Ammon's horn (tissue), 1 donor: Measurements from ENCODE around the gene CLDN10.

Source experiments
- DNase-seq: peaks from one replicate; pipeline ENCODE4 v3.0.0-alpha.2; 2016; ENCODE audit warnings: low spot score

Gene CLDN10

GRCh38 chr13:95601906-95602305, 49.4 kb downstream of the CLDN10 start:
- DNase-seq = no peak

- DNase-seq = peak; percentile 29
Measured at GRCh38 chr13:95603887-95604555, 51.5 kb downstream of the CLDN10 start.

- no peak for DNase-seq
Measured at GRCh38 chr13:95604556-95604915, 52.0 kb downstream of the CLDN10 start.

- no peak for DNase-seq
Measured at GRCh38 chr13:95605448-95606125, 53.1 kb downstream of the CLDN10 start.

GRCh38 chr13:95607366-95607765, 54.8 kb downstream of the CLDN10 start:
- DNase-seq = no peak

- DNase-seq = no peak
Measured at GRCh38 chr13:95608640-95609323, 56.3 kb downstream of the CLDN10 start.

GRCh38 chr13:95614641-95615245, 62.2 kb downstream of the CLDN10 start:
- DNase-seq = no peak

GRCh38 chr13:95615539-95615938, 63.0 kb downstream of the CLDN10 start:
- DNase-seq = no peak

GRCh38 chr13:95620030-95620824, 67.7 kb downstream of the CLDN10 start:
- no peak for DNase-seq

GRCh38 chr13:95620825-95621498, 68.4 kb downstream of the CLDN10 start:
- DNase-seq = peak; percentile 60

- DNase-seq = no peak
Measured at GRCh38 chr13:95623141-95623540, 70.6 kb downstream of the CLDN10 start.

GRCh38 chr13:95624020-95624419, 71.5 kb downstream of the CLDN10 start:
- peak; percentile 61 for DNase-seq

GRCh38 chr13:95626768-95627167, 74.2 kb downstream of the CLDN10 start:
- DNase-seq = no peak

GRCh38 chr13:95627590-95627989, 75.1 kb downstream of the CLDN10 start:
- no peak for DNase-seq

GRCh38 chr13:95628488-95628887, 76.0 kb downstream of the CLDN10 start:
- DNase-seq = no peak

- no peak for DNase-seq
Measured at GRCh38 chr13:95629071-95629470, 76.6 kb downstream of the CLDN10 start.
